Myocyte (in vitro differentiated cells): ENCODE measurements around the gene PRDM1. TPM values are rescaled to one million over a fixed set of nuclear protein-coding genes. Genes with fewer than 3 reads are reported as not detected.

Experiments used
- DNase-seq: peaks from one replicate; pipeline ENCODE4 v3.0.0-alpha.2; 2012; ENCODE audit warnings: low read depth
- total RNA-seq: library from RNA; depleted of rRNA; stranded (reverse); fragments of >200 nt; gene quantifications from 2 replicates; pipeline ENCODE4 v1.2.3, GENCODE V29; 2014

The PRDM1 gene
- total RNA-seq, 1 donor from 2014 or later = 0.67 TPM

- DNase-seq = peak; percentile 80
Observed at GRCh38 chr6:106069478-106069877, 16.7 kb upstream of the PRDM1 start.

- no peak for DNase-seq
Observed at GRCh38 chr6:106070636-106071035, 15.5 kb upstream of the PRDM1 start.

- no peak for DNase-seq
Observed at GRCh38 chr6:106072501-106073090, 13.5 kb upstream of the PRDM1 start.

GRCh38 chr6:106074146-106074545 is 12.0 kb upstream of the PRDM1 start:
- DNase-seq = no peak

GRCh38 chr6:106076139-106076538 is 10.0 kb upstream of the PRDM1 start:
- no peak for DNase-seq

- DNase-seq = no peak
Observed at GRCh38 chr6:106077170-106077569, 9.0 kb upstream of the PRDM1 start.

GRCh38 chr6:106077881-106078280 is 8.3 kb upstream of the PRDM1 start:
- no peak for DNase-seq

GRCh38 chr6:106079961-106080762 is 6.0 kb upstream of the PRDM1 start:
- DNase-seq = no peak

- no peak for DNase-seq
Observed at GRCh38 chr6:106080763-106081095, 5.4 kb upstream of the PRDM1 start.

GRCh38 chr6:106081715-106082114 is 4.4 kb upstream of the PRDM1 start:
- DNase-seq = no peak

- no peak for DNase-seq
Observed at GRCh38 chr6:106082735-106083398, 3.3 kb upstream of the PRDM1 start.

- no peak for DNase-seq
Observed at GRCh38 chr6:106083618-106084017, 2.5 kb upstream of the PRDM1 start.

GRCh38 chr6:106084106-106084988 is 1.8 kb upstream of the PRDM1 start:
- DNase-seq = peak; percentile 66

GRCh38 chr6:106084989-106085691 is 996 bp upstream of the PRDM1 start:
- DNase-seq = no peak

GRCh38 chr6:106085692-106085983 is 498 bp upstream of the PRDM1 start:
- no peak for DNase-seq

- DNase-seq = no peak
Observed at GRCh38 chr6:106086814-106087175, 659 bp downstream of the PRDM1 start.

GRCh38 chr6:106087548-106088325 is 1.6 kb downstream of the PRDM1 start:
- DNase-seq = peak; percentile 63

GRCh38 chr6:106090001-106090400 is 3.9 kb downstream of the PRDM1 start:
- peak; percentile 36 for DNase-seq

GRCh38 chr6:106092279-106092678 is 6.1 kb downstream of the PRDM1 start:
- DNase-seq = no peak

GRCh38 chr6:106094261-106094963 is 8.3 kb downstream of the PRDM1 start:
- DNase-seq = no peak
